Astrocyte (in vitro differentiated cells and primary cell): ENCODE results near the gene FZR1. TPM values are rescaled to one million over a fixed set of nuclear protein-coding genes. Genes with fewer than 3 reads are reported as not detected.

ENCODE experiments used
- DNase-seq: peaks from one replicate; pipeline ENCODE4 v3.0.0-alpha.2; 2010; ENCODE audit warnings: low read depth
- FAIRE-seq: peaks from 2 replicates; lab custom pipeline; 2011; peaks lifted over from hg19 to GRCh38; lab: Jason Lieb, UNC
- H2AFZ ChIP-seq: 2 replicates; pipeline ENCODE4 v1.6.0; 2012; ENCODE audit warnings: low read depth, low read length, inconsistent platforms
- H3K27ac ChIP-seq: 2 replicates; pipeline ENCODE4 v1.5.1; 2011; ENCODE audit warnings: low read depth, low read length, inconsistent platforms
- H3K27me3 ChIP-seq: 2 replicates; pipeline ENCODE4 v1.6.0; 2011; ENCODE audit warnings: low read length, inconsistent platforms; ENCODE audit not compliant: insufficient read depth
- H3K36me3 ChIP-seq: 2 replicates; pipeline ENCODE4 v1.5.1; 2011; ENCODE audit warnings: low read length, inconsistent platforms; ENCODE audit not compliant: insufficient read depth
- H3K4me1 ChIP-seq: 2 replicates; pipeline ENCODE4 v1.5.1; 2011; ENCODE audit warnings: low read length, inconsistent platforms; ENCODE audit not compliant: insufficient read depth
- H3K4me2 ChIP-seq: 2 replicates; pipeline ENCODE4 v1.6.0; 2012; ENCODE audit warnings: low read length, inconsistent platforms
- H3K4me3 ChIP-seq: 2 replicates; pipeline ENCODE4 v1.5.1; 2011; ENCODE audit warnings: low read depth, mild to moderate bottlenecking, low read length, inconsistent platforms; ENCODE audit not compliant: insufficient read depth
- H3K79me2 ChIP-seq: 2 replicates; pipeline ENCODE4 v1.6.0; 2012; ENCODE audit warnings: mild to moderate bottlenecking, low read length, inconsistent platforms; ENCODE audit not compliant: insufficient read depth
- H3K9ac ChIP-seq: 2 replicates; pipeline ENCODE4 v1.6.0; 2012; ENCODE audit warnings: mild to moderate bottlenecking, low read length, inconsistent platforms
- H3K9me3 ChIP-seq: 2 replicates; pipeline ENCODE4 v1.5.1; 2012; ENCODE audit warnings: low read depth, mild to moderate bottlenecking, low read length, inconsistent platforms; ENCODE audit not compliant: insufficient read depth
- H4K20me1 ChIP-seq: 2 replicates; pipeline ENCODE4 v1.6.0; 2012; ENCODE audit warnings: low read length, inconsistent platforms; ENCODE audit not compliant: insufficient read depth
- H3K27ac Mint-ChIP-seq: one replicate; pipeline ENCODE4 v1.8.0; 2021; ENCODE audit warnings: mild to moderate bottlenecking, mixed read lengths; ENCODE audit not compliant: unreplicated experiment
- H3K27me3 Mint-ChIP-seq: one replicate; pipeline ENCODE4 v1.8.0; 2021; ENCODE audit warnings: low read depth, mixed read lengths; ENCODE audit not compliant: unreplicated experiment
- H3K36me3 Mint-ChIP-seq: one replicate; pipeline ENCODE4 v1.8.0; 2021; ENCODE audit warnings: low read depth, mixed read lengths; ENCODE audit not compliant: unreplicated experiment
- H3K4me1 Mint-ChIP-seq: one replicate; pipeline ENCODE4 v1.8.0; 2021; ENCODE audit warnings: low read depth, mixed read lengths; ENCODE audit not compliant: unreplicated experiment
- H3K4me3 Mint-ChIP-seq: one replicate; pipeline ENCODE4 v1.8.0; 2021; ENCODE audit warnings: mild to moderate bottlenecking, moderate library complexity, mixed read lengths; ENCODE audit not compliant: unreplicated experiment
- H3K9me3 Mint-ChIP-seq: one replicate; pipeline ENCODE4 v1.8.0; 2021; ENCODE audit warnings: mild to moderate bottlenecking, mixed read lengths; ENCODE audit not compliant: unreplicated experiment
- CTCF ChIP-seq: IDR thresholded peaks from 2 replicates; pipeline ENCODE4 v1.5.1; 2011; ENCODE audit warnings: low read depth, mild to moderate bottlenecking, inconsistent platforms, low read length, moderate library complexity; ENCODE audit not compliant: insufficient read depth
- EZH2 ChIP-seq: IDR thresholded peaks from 2 replicates; pipeline ENCODE4 v1.6.1; 2012; ENCODE audit warnings: mild to moderate bottlenecking, low read length, inconsistent platforms; ENCODE audit not compliant: insufficient read depth
- total RNA-seq: library from RNA; stranded (reverse); gene quantifications from 2 replicates; pipeline ENCODE4 v1.2.1, GENCODE V29; 2021

FZR1 gene
- total RNA-seq, 1 donor from 2014 or later = 51.8 TPM

- Mint-ChIP-seq H3K36me3 (peaks cover 1% of the 10 kb centered on the region), H3K27ac (no peak overlapping the region), H3K27me3 (no peaks in the 10 kb centered on the region), H3K9me3 (no peaks in the 10 kb centered on the region), H3K4me1 (no peaks in the 10 kb centered on the region), H3K4me3 (no peak overlapping the region)
- Histone ChIP-seq H3K9me3 (no peaks in the 10 kb centered on the region), H3K4me2 (no peak overlapping the region), H3K36me3 (peaks cover 3% of the 10 kb centered on the region), H4K20me1 (peaks cover 61% of the 10 kb centered on the region), H3K4me1 (no peaks in the 10 kb centered on the region), H3K27me3 (no peaks in the 10 kb centered on the region), H3K9ac (no peak overlapping the region), H3K79me2 (no peaks in the 10 kb centered on the region), H3K4me3 (no peak overlapping the region), H3K27ac (no peak overlapping the region), H2AFZ (no peak overlapping the region)
- TF ChIP-seq CTCF (peak; percentile 61), EZH2 (no peak)
- FAIRE-seq (no peak), DNase-seq (no peak)
Measured at GRCh38 chr19:3544742-3545668, 38.9 kb downstream of the FZR1 start.

- DNase-seq (no peak), FAIRE-seq (no peak)
- H3K36me3 ChIP-seq = peaks cover 3% of the 10 kb centered on the region
- H3K27ac ChIP-seq = no peak overlapping the region
- no peak overlapping the region for H3K27ac Mint-ChIP-seq
- H3K36me3 Mint-ChIP-seq = peaks cover 1% of the 10 kb centered on the region
- no peaks in the 10 kb centered on the region for H3K9me3 ChIP-seq
- no peak for TF ChIP-seq EZH2
- TF ChIP-seq CTCF = no peak
- H3K4me3 Mint-ChIP-seq = no peak overlapping the region
- H3K4me3 ChIP-seq = no peak overlapping the region
- H3K27me3 ChIP-seq = no peaks in the 10 kb centered on the region
- no peak overlapping the region for H3K4me2 ChIP-seq
- no peaks in the 10 kb centered on the region for H3K9me3 Mint-ChIP-seq
- H3K9ac ChIP-seq = no peak overlapping the region
- no peak overlapping the region for H2AFZ ChIP-seq
- H3K27me3 Mint-ChIP-seq = no peaks in the 10 kb centered on the region
- no peaks in the 10 kb centered on the region for H3K4me1 ChIP-seq
- peaks cover 62% of the 10 kb centered on the region for H4K20me1 ChIP-seq
- H3K79me2 ChIP-seq = peaks cover 2% of the 10 kb centered on the region
- no peaks in the 10 kb centered on the region for H3K4me1 Mint-ChIP-seq
Measured at GRCh38 chr19:3545669-3546034, 39.5 kb downstream of the FZR1 start.

- no peak overlapping the region for H3K27ac Mint-ChIP-seq
- H3K4me1 Mint-ChIP-seq = no peaks in the 10 kb centered on the region
- no peaks in the 10 kb centered on the region for H3K9me3 Mint-ChIP-seq
- Histone ChIP-seq H3K36me3 (peaks cover 3% of the 10 kb centered on the region), H3K4me2 (no peak overlapping the region), H3K9me3 (no peaks in the 10 kb centered on the region), H2AFZ (no peak overlapping the region), H3K9ac (no peak overlapping the region), H3K27me3 (no peaks in the 10 kb centered on the region), H3K4me1 (no peaks in the 10 kb centered on the region), H3K4me3 (no peak overlapping the region), H3K79me2 (peaks cover 6% of the 10 kb centered on the region), H4K20me1 (peaks cover 67% of the 10 kb centered on the region), H3K27ac (no peak overlapping the region)
- no peak for DNase-seq
- H3K36me3 Mint-ChIP-seq = peaks cover 4% of the 10 kb centered on the region
- no peak overlapping the region for H3K4me3 Mint-ChIP-seq
- TF ChIP-seq CTCF (no peak), EZH2 (no peak)
- H3K27me3 Mint-ChIP-seq = no peaks in the 10 kb centered on the region
- no peak for FAIRE-seq
Measured at GRCh38 chr19:3546119-3546518, 40.0 kb downstream of the FZR1 start.
